H1 (cell line): Measurements from ENCODE around the gene PTPRD. TPM values are rescaled to one million over a fixed set of nuclear protein-coding genes. Genes with fewer than 3 reads are reported as not detected.
A peak's percentile ranks its signal among the peaks of the same experiment; 100 is the strongest.

ENCODE experiments used
- CTCF ChIA-PET: fragments of 300-600 bp; sonication (Branson Sonifier 250); formaldehyde crosslinking; loops from one replicate; lab custom pipeline; 2021; ENCODE audit not compliant: partially characterized antibody; lab: Charles Lee
- POLR2A ChIA-PET: fragments of 300-600 bp; sonication (Branson Sonifier 250); formaldehyde crosslinking; loops from one replicate; lab custom pipeline; 2021; ENCODE audit warnings: inconsistent platforms; ENCODE audit not compliant: partially characterized antibody; lab: Charles Lee
- DNase-seq, 2 experiments: peaks; one replicate each; pipeline versions ENCODE4 v3.0.0 to v3.0.0-alpha.2; 2010 to 2022; ENCODE audit warnings: low spot score in 2 of 2, low read depth in 1 of 2, mixed read lengths in 1 of 2
- FAIRE-seq: peaks from 2 replicates; lab custom pipeline; 2011; peaks lifted over from hg19 to GRCh38; lab: Jason Lieb, UNC
- H2AFZ ChIP-seq: 2 replicates; pipeline ENCODE4 v1.8.1; 2012; ENCODE audit warnings: low read length, inconsistent platforms
- H2AK5ac ChIP-seq: 2 replicates; pipeline ENCODE4 v1.6.1; 2013; ENCODE audit warnings: low read depth, low read length
- H2BK120ac ChIP-seq: replicated peaks from 2 replicates; pipeline ENCODE3; 2013; ENCODE audit warnings: low read depth, low read length, inconsistent platforms
- H2BK12ac ChIP-seq: 2 replicates; pipeline ENCODE4 v1.6.1; 2013; ENCODE audit warnings: low read depth, low read length
- H2BK15ac ChIP-seq: 2 replicates; pipeline ENCODE4 v1.6.1; 2013; ENCODE audit warnings: low read length
- H2BK20ac ChIP-seq: 2 replicates; pipeline ENCODE4 v1.6.1; 2013; ENCODE audit warnings: low read length
- H2BK5ac ChIP-seq: 2 replicates; pipeline ENCODE4 v1.6.1; 2013; ENCODE audit warnings: low read depth, low read length
- H3K14ac ChIP-seq: 2 replicates; pipeline ENCODE4 v1.6.1; 2013; ENCODE audit warnings: inconsistent platforms; ENCODE audit not compliant: insufficient read length
- H3K18ac ChIP-seq: 2 replicates; pipeline ENCODE4 v1.6.1; 2013; ENCODE audit warnings: low read length; ENCODE audit errors: extremely low read depth
- H3K23ac ChIP-seq: 2 replicates; pipeline ENCODE4 v1.6.1; 2013; ENCODE audit warnings: inconsistent platforms; ENCODE audit not compliant: insufficient read length
- H3K23me2 ChIP-seq: 2 replicates; pipeline ENCODE4 v1.6.1; 2013; ENCODE audit warnings: low read depth, low read length
- H3K27ac ChIP-seq: 2 replicates; pipeline ENCODE4 v1.6.1; 2011; ENCODE audit warnings: low read depth, low read length, inconsistent platforms
- H3K27me3 ChIP-seq, 4 experiments: replicated peaks in 1 of 4; 1 replicate in 1 of 4; 2 replicates in 3 of 4; pipeline versions ENCODE4 v1.6.1 to v1.8.1; 2011 to 2013; ENCODE audit warnings: low read length in 3 of 4, mild to moderate bottlenecking in 3 of 4, inconsistent platforms in 2 of 4, mixed read lengths in 2 of 4, moderate library complexity in 1 of 4; ENCODE audit not compliant: control insufficient read depth in 3 of 4, insufficient read depth in 3 of 4; ENCODE audit errors: extremely low read depth in 1 of 4
- H3K36me3 ChIP-seq, 4 experiments: 2 replicates each; pipeline versions ENCODE4 v1.6.1 to v1.8.1; 2011 to 2013; ENCODE audit warnings: mild to moderate bottlenecking in 4 of 4, low read length in 3 of 4, moderate library complexity in 2 of 4, control low read depth in 1 of 4, inconsistent platforms in 1 of 4; ENCODE audit not compliant: insufficient read depth in 4 of 4, control insufficient read depth in 2 of 4
- H3K4ac ChIP-seq: replicated peaks from 2 replicates; pipeline ENCODE3; 2013; ENCODE audit warnings: low read length, low read depth, mixed read lengths, inconsistent platforms; ENCODE audit not compliant: insufficient read length
- H3K4me1 ChIP-seq, 4 experiments: replicated peaks in 1 of 4; 1 replicate in 1 of 4; 2 replicates in 3 of 4; pipeline versions ENCODE4 v1.6.1 to v1.8.1; 2011 to 2013; ENCODE audit warnings: low read length in 3 of 4, inconsistent platforms in 2 of 4, mixed read lengths in 1 of 4; ENCODE audit not compliant: insufficient read depth in 4 of 4, control insufficient read depth in 3 of 4
- H3K4me2 ChIP-seq, 2 experiments: 2 replicates each; pipeline versions ENCODE4 v1.6.1 to v1.8.1; 2011 to 2013; ENCODE audit warnings: low read depth in 2 of 2, low read length in 2 of 2, control low read depth in 1 of 2, inconsistent platforms in 1 of 2, mild to moderate bottlenecking in 1 of 2; ENCODE audit not compliant: insufficient read depth in 1 of 2
- H3K4me3 ChIP-seq, 4 experiments: fragments of 200-600, 300-600 bp in 1 of 4; sonication (generic), shearing (Covaris generic), sonication (Bioruptor Twin) in 1 of 4; 2 replicates each; pipeline versions ENCODE4 v1.5.1 to v1.8.1; 2011 to 2016; ENCODE audit warnings: low read length in 4 of 4, low read depth in 3 of 4, control low read depth in 2 of 4, inconsistent platforms in 2 of 4, mild to moderate bottlenecking in 2 of 4, mixed read lengths in 1 of 4, moderate library complexity in 1 of 4; ENCODE audit not compliant: insufficient read depth in 2 of 4; ENCODE audit errors: extremely low read depth in 1 of 4
- H3K56ac ChIP-seq: replicated peaks from 2 replicates; pipeline ENCODE3; 2013; ENCODE audit warnings: low read depth, mild to moderate bottlenecking, mixed read lengths, low read length, inconsistent platforms; ENCODE audit not compliant: insufficient read length
- H3K79me1 ChIP-seq: 2 replicates; pipeline ENCODE4 v1.6.1; 2013; ENCODE audit warnings: low read depth, low read length, control low read depth
- H3K79me2 ChIP-seq, 2 experiments: 2 replicates each; pipeline versions ENCODE4 v1.6.1 to v1.8.1; 2012 to 2013; ENCODE audit warnings: low read length in 2 of 2, mild to moderate bottlenecking in 2 of 2, inconsistent platforms in 1 of 2; ENCODE audit not compliant: insufficient read depth in 2 of 2, control insufficient read depth in 1 of 2
- H3K9ac ChIP-seq, 4 experiments: replicated peaks in 1 of 4; 1 replicate in 1 of 4; 2 replicates in 3 of 4; pipeline versions ENCODE4 v1.6.1 to v1.8.1; 2011 to 2013; ENCODE audit warnings: low read depth in 3 of 4, low read length in 3 of 4, control low read depth in 2 of 4, mild to moderate bottlenecking in 2 of 4, moderate library complexity in 2 of 4, inconsistent platforms in 1 of 4; ENCODE audit errors: extremely low read depth in 1 of 4
- H3K9me3 ChIP-seq, 2 experiments: 2 replicates each; pipeline versions ENCODE4 v1.6.1 to v1.8.1; 2012 to 2013; ENCODE audit warnings: mild to moderate bottlenecking in 2 of 2, moderate library complexity in 2 of 2, control low read depth in 1 of 2, inconsistent platforms in 1 of 2, low read depth in 1 of 2, low read length in 1 of 2, mixed read lengths in 1 of 2; ENCODE audit not compliant: insufficient read depth in 2 of 2
- H4K20me1 ChIP-seq, 2 experiments: replicated peaks in 1 of 2; 2 replicates each; pipeline versions ENCODE3 to v1.8.1; 2011 to 2013; ENCODE audit warnings: inconsistent platforms in 2 of 2, low read length in 2 of 2, mild to moderate bottlenecking in 1 of 2; ENCODE audit not compliant: insufficient read depth in 2 of 2, control insufficient read depth in 1 of 2
- H4K5ac ChIP-seq: 2 replicates; pipeline ENCODE4 v1.6.1; 2013; ENCODE audit warnings: low read length, low read depth, mixed read lengths, inconsistent platforms; ENCODE audit not compliant: insufficient read length
- H4K8ac ChIP-seq: 2 replicates; pipeline ENCODE4 v1.8.0; 2013; ENCODE audit warnings: mild to moderate bottlenecking, moderate library complexity, low read length, inconsistent platforms; ENCODE audit not compliant: insufficient read depth; ENCODE audit errors: extremely low read depth
- H4K91ac ChIP-seq: replicated peaks from 2 replicates; pipeline ENCODE3; 2013; ENCODE audit warnings: low read length, mixed read lengths, inconsistent platforms; ENCODE audit not compliant: insufficient read length
- CEBPB ChIP-seq: IDR thresholded peaks from 2 replicates; pipeline ENCODE4 v1.6.1; 2012; ENCODE audit warnings: low read depth, low read length
- WGBS, 2 experiments: shearing (Covaris generic) in 1 of 2; methylation state at CpG; one replicate each; pipeline versions ENCODE4 v1.1.6 to v1.1.7; 2013 to 2015; ENCODE audit warnings: low lambda C conversion rate in 2 of 2, mixed read lengths in 2 of 2, inconsistent platforms in 1 of 2, low coverage in 1 of 2, missing lambda C conversion rate in 1 of 2; ENCODE audit not compliant: insufficient replicate concordance in 2 of 2, insufficient coverage in 1 of 2, insufficient read length in 1 of 2; ENCODE audit errors: extremely low coverage in 1 of 2, missing lambda C conversion rate in 1 of 2; 5-methylcytosine and 5-hydroxymethylcytosine counted together
- polyA plus RNA-seq, 7 experiments: library from polyadenylated mRNA; depleted of rRNA in 3 of 7; stranded (reverse) in 5 of 7; unstranded in 2 of 7; fragments of >200 nt in 5 of 7; fragments of 200-250 nt in 2 of 7; gene quantifications; 1 replicate in 5 of 7; 2 replicates in 1 of 7; 4 replicates in 1 of 7; pipeline versions ENCODE4 v1.2.1 to v1.2.3, GENCODE V29; 2011 to 2013; ENCODE audit warnings: missing spikeins in 2 of 7, mixed read lengths in 2 of 7
- total RNA-seq: library from RNA; stranded (reverse); fragmentation: NEBNext Ultra II Directional; extraction: Animal tissue kit (Norgen Biotek cat#: 25700); gene quantifications from 2 replicates; pipeline ENCODE4 v1.2.1, GENCODE V29; 2021

PTPRD gene
- total and polyA plus RNA-seq, 2 of the 8 experiments (the other 6 are each of a cell fraction or from before 2014, with no cell fraction given) = 17.2 to 77.0 TPM

GRCh38 chr9:9592104-9592503 lies 1020.7 kb downstream of the PTPRD start:
- H3K4me2 ChIP-seq = no peak overlapping the region
- H3K79me1 ChIP-seq = no peaks in the 10 kb centered on the region
- H3K27ac ChIP-seq = no peak overlapping the region
- H3K9ac ChIP-seq = no peak overlapping the region
- no peak overlapping the region for H2BK15ac ChIP-seq
- no peak overlapping the region for H3K18ac ChIP-seq
- H2BK120ac ChIP-seq = no peak overlapping the region
- H3K23ac ChIP-seq = no peak overlapping the region
- CTCF ChIA-PET = no interaction called here
- no peak overlapping the region for H3K14ac ChIP-seq
- DNase-seq (no peak), FAIRE-seq (no peak)
- no peak overlapping the region for H3K4me3 ChIP-seq
- H4K91ac ChIP-seq = no peak overlapping the region
- no peaks in the 10 kb centered on the region for H3K27me3 ChIP-seq
- WGBS, 2 experiments = 96% methylated on average over 2 of the region's 2 CpGs; no CpG with 5 or more reads in 1 of the 2 experiments
- no peak overlapping the region for H3K56ac ChIP-seq
- H2AK5ac ChIP-seq = no peak overlapping the region
- POLR2A ChIA-PET = no interaction called here
- H3K36me3 ChIP-seq = no peaks in the 10 kb centered on the region; a peak in 1 of 8 replicates
- no peak overlapping the region for H3K4ac ChIP-seq
- H2BK20ac ChIP-seq = no peak overlapping the region
- no peak overlapping the region for H2BK12ac ChIP-seq
- no peak overlapping the region for H4K8ac ChIP-seq
- no peaks in the 10 kb centered on the region for H4K20me1 ChIP-seq
- no peak overlapping the region for H2AFZ ChIP-seq
- H4K5ac ChIP-seq = no peak overlapping the region
- no peaks in the 10 kb centered on the region for H3K9me3 ChIP-seq
- H3K23me2 ChIP-seq = no peaks in the 10 kb centered on the region
- H3K4me1 ChIP-seq = no peaks in the 10 kb centered on the region
- H3K79me2 ChIP-seq = no peaks in the 10 kb centered on the region
- H2BK5ac ChIP-seq = no peak overlapping the region
- TF ChIP-seq CEBPB = peak; percentile 63; the same call in 1 of the 2 replicates
